IPS-NIHi7 (cell line): ENCODE measurements around the gene RARA.

ENCODE experiments used
- DNase-seq: peaks from one replicate; pipeline ENCODE4 v3.0.0; 2012; ENCODE audit warnings: mixed read lengths; ENCODE audit errors: extremely low spot score

The RARA gene

DNA sequence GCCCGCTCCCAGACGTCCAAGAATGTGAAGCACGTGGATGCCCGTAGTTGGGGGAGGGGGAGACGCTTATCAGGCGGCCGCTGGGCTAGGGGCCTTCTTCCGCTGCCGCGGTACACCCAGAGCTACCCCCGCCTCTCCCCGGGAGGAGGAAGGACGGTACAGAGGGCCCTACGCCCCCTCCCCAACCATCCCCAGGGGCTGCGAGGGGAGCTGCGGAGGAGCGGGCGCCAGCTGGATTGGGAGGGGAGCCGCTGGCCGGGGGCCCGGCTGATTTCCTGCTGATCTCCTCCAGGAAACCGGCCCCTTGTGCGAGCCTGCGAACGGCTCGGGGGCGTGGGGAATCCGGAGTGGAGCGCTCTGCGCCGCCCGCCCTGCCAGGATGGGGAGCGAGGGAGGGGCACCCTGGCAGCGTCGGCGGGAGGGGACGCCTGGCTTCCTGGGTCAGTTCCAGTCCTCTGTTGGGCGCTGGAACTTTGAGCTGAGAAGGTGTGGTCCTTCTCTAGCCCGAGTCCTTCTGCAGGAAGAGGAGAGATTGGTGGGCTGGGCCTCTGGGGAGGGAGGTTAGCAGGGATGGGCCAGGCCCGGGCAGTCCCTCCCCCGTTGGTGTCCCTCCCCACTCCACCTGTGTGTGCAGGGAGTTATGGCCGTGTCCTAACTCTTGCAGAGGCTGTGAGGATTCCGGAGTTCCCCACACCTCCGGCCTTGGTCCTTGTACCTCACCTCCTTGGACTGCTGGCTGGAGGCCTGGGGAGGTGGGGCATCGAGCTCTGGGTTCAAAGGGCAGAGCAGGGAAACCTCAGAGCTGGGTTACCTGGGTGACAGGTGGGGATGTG, 36.4 kb downstream of the RARA start:
- peak; percentile 75 for DNase-seq

DNA sequence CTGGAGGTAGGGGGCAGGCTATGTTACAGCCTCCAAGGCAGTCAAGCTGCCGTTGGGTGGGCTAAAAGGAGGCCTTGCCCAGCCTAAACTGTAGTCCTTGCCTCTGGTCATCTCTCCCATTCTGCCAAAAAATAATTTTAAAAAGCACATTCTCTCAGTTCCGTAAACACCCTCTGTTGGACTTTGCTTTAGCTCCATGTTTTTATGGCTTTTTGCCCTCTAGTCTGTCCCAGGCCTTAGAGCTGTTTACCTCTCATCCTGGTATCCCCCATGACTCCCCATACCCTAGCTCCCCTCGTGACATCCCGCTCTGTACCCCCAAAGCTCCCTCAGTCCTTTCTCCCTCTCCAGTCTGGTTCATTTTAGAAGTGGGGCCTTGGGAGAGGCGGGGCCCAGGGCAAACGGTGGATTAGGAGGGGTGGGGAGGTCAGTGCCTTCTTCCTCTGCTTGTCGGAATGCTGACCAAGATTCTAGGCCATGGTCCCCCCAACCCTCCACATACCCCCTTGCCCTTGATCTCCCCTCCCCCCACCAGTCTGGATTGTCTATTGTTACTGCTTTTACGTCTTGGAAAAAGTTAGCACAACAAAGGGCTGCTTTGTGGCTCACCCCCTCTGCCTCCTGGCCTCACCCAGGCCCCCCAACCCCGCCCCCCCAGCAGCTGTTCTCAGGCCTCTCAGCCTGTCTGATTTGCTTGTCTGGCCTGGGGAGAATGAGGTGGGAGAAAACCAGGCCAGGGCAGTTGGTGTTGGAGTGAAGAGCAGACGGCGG, 37.2 kb downstream of the RARA start:
- DNase-seq: no peak

DNA sequence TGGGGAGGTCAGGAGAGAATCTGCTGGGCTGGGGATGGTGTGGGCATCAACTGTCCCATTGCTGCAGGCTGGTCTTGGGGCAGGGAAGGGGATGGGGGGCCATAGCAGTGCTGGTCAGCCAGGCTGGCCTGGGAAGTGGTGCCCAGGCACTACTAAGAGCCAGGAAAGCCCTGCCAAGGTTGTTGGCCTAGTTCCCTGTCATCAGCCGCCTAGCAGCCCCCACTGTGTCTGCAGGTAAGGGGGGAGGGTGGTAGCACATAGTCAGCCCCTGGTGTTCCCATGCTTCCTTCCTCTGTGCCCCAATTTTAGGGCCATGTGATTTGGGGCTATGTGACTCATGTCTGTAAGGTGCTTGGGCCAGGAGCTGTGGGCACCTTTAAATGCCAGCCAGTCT, 37.8 kb downstream of the RARA start:
- no peak for DNase-seq

DNA sequence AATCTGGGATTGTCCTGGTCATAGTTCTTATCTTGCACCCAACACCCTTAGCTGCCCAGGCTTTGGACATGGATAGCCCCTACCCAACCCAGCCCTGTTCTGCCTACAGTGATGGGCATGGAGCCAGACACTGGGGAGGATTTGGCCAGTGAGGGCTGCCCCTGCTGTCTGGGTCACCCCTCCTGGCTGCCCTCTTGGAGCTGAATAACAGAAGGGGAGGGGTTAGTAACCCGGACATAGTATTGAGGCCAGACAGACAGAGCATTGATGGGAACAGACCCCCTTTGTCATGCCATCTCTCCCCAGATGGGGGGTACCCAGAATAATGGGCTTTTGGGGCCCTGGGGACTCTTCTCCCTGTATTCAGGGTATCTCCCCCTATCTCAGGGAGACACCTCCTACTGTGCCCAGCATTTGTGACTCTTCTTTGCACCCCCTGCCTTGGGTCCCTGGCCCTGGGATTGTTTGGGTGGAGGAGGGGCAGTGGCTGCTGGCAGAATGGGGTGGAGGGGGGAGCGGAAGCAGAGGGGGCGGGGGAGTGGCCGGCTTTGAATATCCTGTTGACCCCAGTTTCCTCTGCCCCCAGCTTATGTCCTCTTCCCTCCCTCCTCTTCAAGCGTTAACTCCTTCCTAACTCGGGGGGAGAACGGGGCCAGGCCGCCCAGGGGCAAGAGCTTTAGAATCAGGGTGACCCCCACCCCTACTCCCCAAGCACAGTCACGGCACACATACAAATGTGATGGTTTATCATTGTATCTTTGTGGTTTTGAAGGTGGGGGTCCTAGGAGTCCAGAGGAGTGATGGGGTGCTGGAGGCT, 38.5 kb downstream of the RARA start:
- DNase-seq: no peak

DNA sequence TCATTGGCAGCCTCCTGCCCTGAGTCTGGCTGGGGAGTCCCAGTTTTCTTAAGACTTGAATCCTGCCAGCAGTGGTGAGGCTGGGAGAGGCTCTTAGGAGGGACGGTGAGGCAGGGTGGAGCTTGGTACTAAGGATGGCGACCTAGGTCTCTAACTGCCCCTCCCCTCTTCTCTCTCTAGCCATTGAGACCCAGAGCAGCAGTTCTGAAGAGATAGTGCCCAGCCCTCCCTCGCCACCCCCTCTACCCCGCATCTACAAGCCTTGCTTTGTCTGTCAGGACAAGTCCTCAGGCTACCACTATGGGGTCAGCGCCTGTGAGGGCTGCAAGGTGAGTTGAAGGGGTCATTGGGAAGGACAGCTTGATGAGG, 39.1 kb downstream of the RARA start:
- DNase-seq: no peak

DNA sequence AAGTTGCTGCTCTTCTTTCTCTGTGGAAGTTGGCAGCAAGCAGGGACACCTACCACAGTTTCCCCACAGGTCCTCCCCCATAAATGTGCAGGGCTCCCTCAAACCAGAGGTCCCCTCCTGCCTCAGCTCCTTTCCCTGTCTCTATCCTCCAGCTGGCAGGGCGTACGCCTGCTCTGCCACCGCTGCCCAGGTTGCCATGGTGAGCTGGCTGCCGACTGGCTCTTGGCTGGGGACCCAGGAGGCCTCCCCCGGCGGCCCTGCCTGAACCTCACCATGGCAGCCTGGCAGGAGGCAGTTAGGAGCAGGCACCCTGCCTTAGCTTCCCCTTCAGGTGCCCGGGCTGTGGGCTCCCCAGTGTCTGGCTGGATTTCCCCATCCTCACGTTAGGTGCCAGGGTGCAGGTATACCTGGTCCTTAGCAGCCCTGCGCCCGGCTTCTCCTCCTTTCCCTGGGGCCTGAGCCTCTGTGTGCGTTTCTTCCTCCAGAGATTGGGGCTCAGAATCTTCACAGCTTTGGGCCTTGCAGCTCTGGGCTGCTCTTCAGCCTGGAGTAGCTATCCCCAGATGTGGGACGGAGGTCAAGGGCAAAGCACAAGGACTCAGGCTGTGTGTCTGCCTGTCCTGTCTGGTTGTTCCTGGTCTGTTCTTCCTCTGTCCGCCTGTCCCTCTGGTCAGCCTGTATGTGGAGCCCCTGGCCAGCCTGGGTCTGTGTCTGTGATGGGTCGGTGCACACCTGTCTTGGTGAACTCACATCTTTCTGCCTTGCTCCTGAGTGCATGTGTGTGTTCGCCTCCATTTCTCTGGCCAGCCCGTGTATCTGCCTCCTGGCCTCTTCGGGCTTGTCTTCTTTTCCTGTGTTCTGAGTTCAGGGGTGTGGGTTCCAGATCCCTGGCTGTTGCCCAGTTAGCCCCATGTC, 39.8 kb downstream of the RARA start:
- no peak for DNase-seq

DNA sequence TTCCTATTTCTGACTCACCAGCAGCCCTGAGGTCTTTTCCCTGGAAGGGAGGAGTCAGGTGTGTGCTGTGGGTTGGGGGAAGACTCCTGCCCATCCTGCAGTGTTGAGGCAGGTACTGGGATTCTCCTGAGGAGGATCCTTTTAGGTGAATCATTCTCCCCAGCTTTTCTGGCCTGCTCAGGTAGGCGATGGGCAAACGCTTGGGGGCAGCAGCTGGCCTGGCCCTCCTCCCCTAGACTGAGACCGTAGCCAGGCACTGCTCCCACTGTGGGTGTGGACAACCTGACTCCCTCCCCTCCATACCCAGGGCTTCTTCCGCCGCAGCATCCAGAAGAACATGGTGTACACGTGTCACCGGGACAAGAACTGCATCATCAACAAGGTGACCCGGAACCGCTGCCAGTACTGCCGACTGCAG, 40.5 kb downstream of the RARA start:
- no peak for DNase-seq

DNA sequence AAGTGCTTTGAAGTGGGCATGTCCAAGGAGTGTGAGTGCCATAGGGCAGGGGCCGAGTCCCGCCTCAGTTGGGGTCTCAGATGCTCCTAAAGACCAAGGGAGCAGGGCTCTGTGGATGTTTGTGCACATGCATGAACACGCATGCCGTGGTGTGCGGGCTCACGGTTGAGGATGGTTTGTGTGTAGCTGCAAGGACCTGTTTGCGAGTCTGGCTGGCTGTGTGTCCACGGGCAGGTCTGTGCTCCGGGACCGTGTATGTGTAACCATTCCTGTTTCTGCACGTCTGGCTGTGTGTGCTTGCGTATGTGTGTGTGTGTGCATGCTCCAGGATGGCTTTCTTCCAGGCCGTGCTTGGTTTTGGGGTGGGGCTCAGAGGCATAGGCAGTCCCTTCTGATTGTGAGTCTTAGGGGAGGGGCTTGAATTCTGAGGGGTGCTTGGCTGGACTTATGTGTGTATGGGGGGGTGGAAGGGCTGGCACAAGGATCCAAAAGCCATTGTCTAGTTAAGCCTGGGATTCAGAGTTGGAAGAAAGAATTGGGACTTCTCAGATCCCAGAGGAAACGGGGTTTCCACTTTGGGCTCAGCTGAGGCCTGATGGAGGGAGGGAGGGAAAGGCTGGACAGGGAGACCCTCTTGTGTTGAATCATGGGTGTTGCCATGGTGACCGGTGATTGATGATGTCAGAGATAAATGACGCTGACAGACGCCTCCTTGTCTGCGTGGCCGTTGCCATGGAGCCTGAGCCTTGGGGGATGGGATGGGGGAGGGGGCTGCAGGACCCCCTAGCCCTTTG, 41.1 kb downstream of the RARA start:
- no peak for DNase-seq

DNA sequence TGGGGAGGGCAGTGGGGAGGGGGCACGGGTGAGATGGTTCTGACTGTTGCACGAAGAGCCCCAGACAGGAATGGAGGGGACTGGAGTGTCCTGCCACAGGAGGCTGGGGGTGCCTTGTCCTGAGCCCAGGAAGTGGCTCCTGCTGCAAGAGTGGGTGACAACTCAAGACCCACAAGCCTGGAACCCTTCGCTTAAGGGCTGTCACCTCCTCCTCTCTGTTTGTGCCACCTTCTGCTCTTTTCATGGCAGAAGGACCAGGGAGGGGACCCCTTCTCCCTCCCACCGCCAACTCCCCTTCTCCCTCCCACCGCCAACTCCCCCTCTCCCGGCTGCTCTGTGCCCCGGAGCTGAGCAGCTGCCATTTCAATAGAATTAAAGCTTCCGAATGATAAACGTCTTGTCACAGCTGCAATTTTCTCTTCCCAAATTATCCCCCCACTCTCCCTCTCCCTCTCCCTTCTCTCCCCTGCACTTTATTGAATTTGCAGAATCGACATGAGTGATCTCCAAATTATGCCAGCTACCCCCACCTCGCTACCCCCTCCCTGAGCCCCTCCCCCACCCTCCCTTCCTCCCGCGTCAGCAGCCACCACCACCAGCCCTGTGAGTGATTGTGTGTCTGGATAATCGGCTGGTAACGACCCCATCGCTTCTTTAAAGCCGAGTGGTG, 41.8 kb downstream of the RARA start:
- no peak for DNase-seq

DNA sequence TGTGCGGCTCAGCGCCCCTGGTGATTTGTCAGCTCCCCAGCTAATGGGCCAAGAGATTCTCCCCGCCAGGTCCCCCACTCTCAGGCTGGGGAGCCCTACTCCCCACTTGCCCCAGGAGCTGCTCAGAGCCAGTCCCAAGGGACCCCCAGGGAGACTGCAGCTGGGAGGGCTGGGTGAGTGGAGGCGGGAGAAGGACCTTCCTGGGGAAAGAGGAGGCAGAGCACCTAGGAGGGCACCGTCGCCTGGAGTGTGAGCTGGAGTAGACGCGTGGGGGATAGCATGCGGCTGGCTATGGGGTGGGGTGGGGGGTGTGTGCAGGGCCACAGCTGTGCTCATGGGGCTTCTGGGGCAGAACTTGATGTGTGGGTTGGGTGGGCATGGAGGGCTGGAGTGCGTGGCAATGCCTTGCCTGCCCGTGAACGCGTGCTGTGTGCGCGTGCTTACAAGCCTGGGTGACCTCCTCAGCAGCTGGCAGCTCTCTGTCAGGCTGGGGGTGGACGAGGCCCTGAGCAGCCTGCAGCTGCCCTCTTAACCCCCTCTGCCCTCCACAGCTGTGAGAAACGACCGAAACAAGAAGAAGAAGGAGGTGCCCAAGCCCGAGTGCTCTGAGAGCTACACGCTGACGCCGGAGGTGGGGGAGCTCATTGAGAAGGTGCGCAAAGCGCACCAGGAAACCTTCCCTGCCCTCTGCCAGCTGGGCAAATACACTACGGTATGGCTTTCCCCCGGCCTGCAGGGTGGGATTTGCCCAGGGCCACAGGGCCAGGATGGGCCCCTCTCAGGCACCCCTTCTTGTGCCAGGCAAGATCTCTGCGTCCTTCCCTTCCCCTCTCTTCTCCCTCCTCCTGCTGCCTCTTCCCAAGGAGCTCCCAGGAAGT, 42.6 kb downstream of the RARA start:
- no peak for DNase-seq

DNA sequence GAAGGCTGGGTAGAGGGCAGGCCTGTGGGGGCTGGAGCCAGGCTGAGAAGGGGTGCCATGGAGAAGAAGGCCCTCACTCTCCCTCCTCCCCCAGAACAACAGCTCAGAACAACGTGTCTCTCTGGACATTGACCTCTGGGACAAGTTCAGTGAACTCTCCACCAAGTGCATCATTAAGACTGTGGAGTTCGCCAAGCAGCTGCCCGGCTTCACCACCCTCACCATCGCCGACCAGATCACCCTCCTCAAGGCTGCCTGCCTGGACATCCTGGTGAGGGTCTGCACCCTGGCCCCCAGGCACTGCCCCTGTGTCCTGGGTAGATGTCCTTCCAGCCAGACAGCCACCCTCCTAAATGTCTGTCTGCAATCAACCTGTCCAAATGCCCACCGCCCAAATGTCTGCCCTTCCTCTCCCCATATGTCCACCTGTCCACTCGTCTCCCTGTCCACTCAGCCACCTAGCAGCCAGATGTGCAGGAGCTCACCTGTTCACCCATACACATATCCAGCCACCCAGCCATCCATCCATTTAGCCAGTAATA, 43.3 kb downstream of the RARA start:
- DNase-seq: no peak

DNA sequence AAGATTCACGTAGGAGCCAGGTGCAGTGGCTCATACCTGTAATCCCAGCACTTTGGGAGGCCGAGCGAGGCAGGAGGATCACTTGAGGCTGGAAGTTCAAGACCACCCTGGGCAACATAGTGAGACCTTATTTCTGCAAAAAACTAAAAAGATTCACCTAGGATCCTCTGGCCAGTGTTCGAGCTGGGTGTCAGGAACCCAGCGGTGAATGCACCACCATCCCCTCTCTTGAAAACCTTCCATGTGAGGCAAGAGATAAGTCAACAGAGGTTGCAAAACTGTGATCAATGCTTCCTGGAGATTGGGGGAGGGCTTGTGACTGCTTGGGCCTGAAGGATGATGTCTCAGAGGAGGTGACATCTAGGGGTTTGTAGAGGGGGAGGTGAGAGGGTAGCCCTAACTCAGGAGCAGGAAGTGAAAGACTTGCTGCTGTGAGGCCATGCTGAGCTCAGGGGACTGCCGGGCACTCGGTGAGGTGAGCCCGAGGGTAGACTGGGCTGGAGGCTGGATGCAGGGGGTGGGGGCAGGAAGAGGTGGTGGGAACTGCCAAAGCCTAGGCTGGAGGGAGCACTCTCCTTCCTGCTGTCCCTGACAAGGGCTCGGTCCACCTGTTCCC, 43.9 kb downstream of the RARA start:
- DNase-seq: no peak

DNA sequence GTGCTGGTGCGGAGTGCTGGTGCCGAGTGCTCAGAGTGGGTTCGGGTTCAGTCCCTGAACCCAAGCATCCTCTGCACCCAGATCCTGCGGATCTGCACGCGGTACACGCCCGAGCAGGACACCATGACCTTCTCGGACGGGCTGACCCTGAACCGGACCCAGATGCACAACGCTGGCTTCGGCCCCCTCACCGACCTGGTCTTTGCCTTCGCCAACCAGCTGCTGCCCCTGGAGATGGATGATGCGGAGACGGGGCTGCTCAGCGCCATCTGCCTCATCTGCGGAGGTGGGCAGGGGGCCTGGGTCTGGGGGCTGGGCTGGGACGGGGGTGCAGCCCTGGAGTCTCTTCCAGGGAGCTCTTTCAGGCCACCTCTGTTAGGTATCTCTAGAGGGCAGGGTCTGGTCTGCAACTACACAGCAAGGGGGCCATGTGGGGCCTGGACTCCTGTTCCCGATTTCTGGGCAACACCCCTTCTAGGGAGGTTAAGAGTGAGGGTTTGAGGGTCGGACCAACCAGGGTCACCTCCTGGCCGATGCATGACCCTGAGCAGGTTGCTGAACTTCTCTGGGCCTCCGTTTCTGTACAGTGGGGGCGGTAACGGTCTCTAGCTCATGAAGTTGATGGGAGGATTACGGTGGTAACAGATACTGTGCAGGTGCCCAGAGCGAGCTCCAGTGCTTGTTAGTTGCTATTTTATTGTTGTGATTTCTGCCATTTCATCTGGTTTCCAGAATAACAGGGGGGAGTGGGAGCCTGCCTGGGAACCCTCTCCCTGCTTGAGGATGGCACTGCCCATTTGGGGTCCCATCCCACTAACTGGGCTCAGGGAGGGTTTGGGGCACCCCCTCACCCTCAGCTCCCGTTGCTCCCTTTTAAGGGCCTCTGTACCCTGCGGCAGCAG, 45.5 kb downstream of the RARA start:
- DNase-seq: no peak

DNA sequence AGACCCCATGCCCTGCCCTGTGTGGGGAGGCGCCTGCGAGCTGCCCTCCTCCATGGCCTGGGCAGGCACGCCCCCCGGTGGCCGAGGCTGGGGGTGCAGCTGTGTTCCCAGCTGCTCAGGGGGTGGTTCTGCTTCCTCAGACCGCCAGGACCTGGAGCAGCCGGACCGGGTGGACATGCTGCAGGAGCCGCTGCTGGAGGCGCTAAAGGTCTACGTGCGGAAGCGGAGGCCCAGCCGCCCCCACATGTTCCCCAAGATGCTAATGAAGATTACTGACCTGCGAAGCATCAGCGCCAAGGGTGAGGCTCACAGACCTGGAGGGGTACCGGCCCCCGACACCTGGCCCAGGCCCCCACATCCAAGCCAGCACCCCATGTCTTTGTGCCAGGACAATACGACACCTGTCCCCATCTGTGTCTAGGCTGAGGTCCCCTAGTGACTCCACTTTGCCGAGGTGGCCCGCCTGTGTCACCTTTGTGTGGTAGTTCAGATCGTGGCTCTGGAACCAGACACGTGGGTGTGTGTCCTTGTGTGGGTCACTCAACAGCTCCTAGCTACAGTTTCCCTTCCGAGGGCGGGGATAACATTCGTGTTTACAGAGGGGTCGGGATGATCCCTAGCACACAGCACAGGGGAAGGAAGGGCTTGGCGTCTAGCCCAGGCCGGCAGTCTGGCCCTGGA, 46.3 kb downstream of the RARA start:
- DNase-seq: peak; percentile 90

DNA sequence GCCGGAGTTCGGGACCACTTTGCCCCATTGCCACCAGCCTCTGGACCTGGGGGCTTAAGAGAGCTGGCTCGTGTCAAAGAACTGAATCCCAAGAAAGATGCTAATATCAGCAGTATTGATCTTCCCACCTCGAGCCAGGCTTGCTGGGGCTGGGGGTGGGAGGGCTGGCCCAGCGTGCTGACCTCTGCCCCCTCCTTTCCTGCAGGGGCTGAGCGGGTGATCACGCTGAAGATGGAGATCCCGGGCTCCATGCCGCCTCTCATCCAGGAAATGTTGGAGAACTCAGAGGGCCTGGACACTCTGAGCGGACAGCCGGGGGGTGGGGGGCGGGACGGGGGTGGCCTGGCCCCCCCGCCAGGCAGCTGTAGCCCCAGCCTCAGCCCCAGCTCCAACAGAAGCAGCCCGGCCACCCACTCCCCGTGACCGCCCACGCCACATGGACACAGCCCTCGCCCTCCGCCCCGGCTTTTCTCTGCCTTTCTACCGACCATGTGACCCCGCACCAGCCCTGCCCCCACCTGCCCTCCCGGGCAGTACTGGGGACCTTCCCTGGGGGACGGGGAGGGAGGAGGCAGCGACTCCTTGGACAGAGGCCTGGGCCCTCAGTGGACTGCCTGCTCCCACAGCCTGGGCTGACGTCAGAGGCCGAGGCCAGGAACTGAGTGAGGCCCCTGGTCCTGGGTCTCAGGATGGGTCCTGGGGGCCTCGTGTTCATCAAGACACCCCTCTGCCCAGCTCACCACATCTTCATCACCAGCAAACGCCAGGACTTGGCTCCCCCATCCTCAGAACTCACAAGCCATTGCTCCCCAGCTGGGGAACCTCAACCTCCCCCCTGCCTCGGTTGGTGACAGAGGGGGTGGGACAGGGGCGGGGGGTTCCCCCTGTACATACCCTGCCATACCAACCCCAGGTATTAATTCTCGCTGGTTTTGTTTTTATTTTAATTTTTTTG, 47.1 kb downstream of the RARA start:
- no peak for DNase-seq
